DOHH2 (cell line): ENCODE data around the gene TRIM27.

ENCODE experiments used
- H3F3A ChIP-seq: fragments of 200-600 bp; sonication (generic), shearing (Covaris generic); 2 replicates; pipeline ENCODE4 v1.6.0; 2016; ENCODE audit warnings: antibody characterized with exemption, mild to moderate bottlenecking; ENCODE audit not compliant: control insufficient read depth, insufficient read depth
- H3K27ac ChIP-seq: fragments of 200-600 bp; sonication (generic); 2 replicates; pipeline ENCODE4 v1.5.1; 2014; ENCODE audit warnings: low read depth, mild to moderate bottlenecking, low read length, moderate library complexity
- H3K27me3 ChIP-seq: fragments of 200-600 bp; sonication (generic); 2 replicates; pipeline ENCODE4 v1.6.1; 2014; ENCODE audit warnings: mild to moderate bottlenecking, low read length, mixed read lengths; ENCODE audit not compliant: control insufficient read depth
- H3K36me3 ChIP-seq: fragments of 200-600 bp; sonication (generic); 2 replicates; pipeline ENCODE4 v1.6.1; 2014; ENCODE audit warnings: mild to moderate bottlenecking, low read length, moderate library complexity, mixed read lengths; ENCODE audit not compliant: control insufficient read depth
- H3K4me1 ChIP-seq: fragments of 200-600 bp; sonication (generic); 2 replicates; pipeline ENCODE4 v1.6.1; 2014; ENCODE audit warnings: mild to moderate bottlenecking, low read length, mixed read lengths; ENCODE audit not compliant: control insufficient read depth
- H3K4me2 ChIP-seq: fragments of 200-600 bp; sonication (generic); 2 replicates; pipeline ENCODE4 v1.6.0; 2014; ENCODE audit warnings: mild to moderate bottlenecking, low read length, moderate library complexity
- H3K4me3 ChIP-seq: fragments of 200-600 bp; sonication (generic); 2 replicates; pipeline ENCODE4 v1.5.1; 2014; ENCODE audit warnings: mild to moderate bottlenecking, low read length, mixed read lengths
- H3K79me2 ChIP-seq: fragments of 200-600 bp; sonication (generic); 2 replicates; pipeline ENCODE4 v1.6.1; 2014; ENCODE audit warnings: mild to moderate bottlenecking, low read length, mixed read lengths; ENCODE audit not compliant: control insufficient read depth
- H3K9me2 ChIP-seq: fragments of 200-600 bp; sonication (generic); replicated peaks from 2 replicates; pipeline ENCODE4 v1.6.1; 2014; ENCODE audit warnings: mild to moderate bottlenecking, low read length, mixed read lengths; ENCODE audit not compliant: control insufficient read depth
- H3K9me3 ChIP-seq: fragments of 200-600 bp; sonication (generic); 2 replicates; pipeline ENCODE4 v1.6.1; 2014; ENCODE audit warnings: antibody characterized with exemption, low read length, mixed read lengths; ENCODE audit not compliant: control insufficient read depth, insufficient read depth
- H4K20me1 ChIP-seq: fragments of 200-600 bp; sonication (generic); 2 replicates; pipeline ENCODE4 v1.6.0; 2014; ENCODE audit warnings: low read depth, mild to moderate bottlenecking, antibody characterized with exemption, low read length, moderate library complexity; ENCODE audit not compliant: control insufficient read depth, insufficient read depth
- EZH2phosphoT487 ChIP-seq: fragments of 200-600 bp; sonication (generic); IDR thresholded peaks from 2 replicates; pipeline ENCODE4 v1.6.1; 2017; ENCODE audit warnings: borderline replicate concordance, mild to moderate bottlenecking, antibody characterized with exemption, low read length, moderate library complexity, mixed read lengths
- TF ChIP-seq, protein P1 (sequence below): fragments of 200-600 bp; sonication (generic); IDR thresholded peaks from one replicate; pipeline ENCODE4 v1.5.1; 2014; ENCODE audit warnings: antibody characterized with exemption, mild to moderate bottlenecking, low read depth, low read length; ENCODE audit not compliant: poor library complexity, severe bottlenecking

Gene TRIM27

DNA sequence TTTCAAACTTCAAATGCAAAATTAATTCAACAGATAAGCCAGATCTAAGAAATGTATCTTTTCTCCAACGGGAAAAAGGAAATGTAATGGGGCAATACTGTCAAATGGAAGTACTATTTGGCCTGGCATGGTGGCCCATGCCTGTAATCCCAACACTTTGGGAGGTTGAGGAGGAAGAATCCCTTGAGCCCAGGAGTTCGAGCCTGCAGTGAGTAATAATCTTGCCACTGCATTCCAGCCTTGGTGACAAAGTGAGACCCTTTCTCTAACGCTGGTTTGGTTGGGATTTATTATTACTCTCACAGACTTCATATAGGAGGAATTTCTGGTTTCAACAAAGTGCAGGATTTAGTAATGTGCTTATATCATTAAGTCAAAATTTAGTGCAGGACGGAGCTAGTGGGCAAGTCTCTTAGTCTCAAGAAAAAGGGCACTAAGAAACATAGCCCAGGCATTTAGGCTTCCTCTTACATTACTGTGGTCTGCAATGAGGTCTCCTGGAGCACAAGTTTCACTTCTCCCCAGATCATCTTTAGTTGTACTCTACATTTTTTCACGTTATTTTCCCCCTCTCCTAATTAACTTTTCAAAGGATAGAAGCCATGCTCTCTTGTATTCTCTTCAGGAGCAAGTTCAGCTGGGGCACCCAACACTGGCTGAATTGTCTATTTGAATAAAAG is 23.1 kb downstream of the TRIM27 start:
- no peak for TF ChIP-seq EZH2phosphoT487
- TF ChIP-seq, protein P1, sequence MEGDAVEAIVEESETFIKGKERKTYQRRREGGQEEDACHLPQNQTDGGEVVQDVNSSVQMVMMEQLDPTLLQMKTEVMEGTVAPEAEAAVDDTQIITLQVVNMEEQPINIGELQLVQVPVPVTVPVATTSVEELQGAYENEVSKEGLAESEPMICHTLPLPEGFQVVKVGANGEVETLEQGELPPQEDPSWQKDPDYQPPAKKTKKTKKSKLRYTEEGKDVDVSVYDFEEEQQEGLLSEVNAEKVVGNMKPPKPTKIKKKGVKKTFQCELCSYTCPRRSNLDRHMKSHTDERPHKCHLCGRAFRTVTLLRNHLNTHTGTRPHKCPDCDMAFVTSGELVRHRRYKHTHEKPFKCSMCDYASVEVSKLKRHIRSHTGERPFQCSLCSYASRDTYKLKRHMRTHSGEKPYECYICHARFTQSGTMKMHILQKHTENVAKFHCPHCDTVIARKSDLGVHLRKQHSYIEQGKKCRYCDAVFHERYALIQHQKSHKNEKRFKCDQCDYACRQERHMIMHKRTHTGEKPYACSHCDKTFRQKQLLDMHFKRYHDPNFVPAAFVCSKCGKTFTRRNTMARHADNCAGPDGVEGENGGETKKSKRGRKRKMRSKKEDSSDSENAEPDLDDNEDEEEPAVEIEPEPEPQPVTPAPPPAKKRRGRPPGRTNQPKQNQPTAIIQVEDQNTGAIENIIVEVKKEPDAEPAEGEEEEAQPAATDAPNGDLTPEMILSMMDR = no peak
- H3K27me3 ChIP-seq = no peaks in the 10 kb centered on the region
- no peaks in the 10 kb centered on the region for H4K20me1 ChIP-seq
- H3K9me3 ChIP-seq = no peaks in the 10 kb centered on the region
- H3K4me1 ChIP-seq = peaks cover 41% of the 10 kb centered on the region
- H3K4me3 ChIP-seq = no peak overlapping the region
- H3K27ac ChIP-seq = peak overlapping the region; percentile 52
- peaks cover 59% of the 10 kb centered on the region for H3K36me3 ChIP-seq
- H3K9me2 ChIP-seq = no peaks in the 10 kb centered on the region
- peaks cover 58% of the 10 kb centered on the region for H3F3A ChIP-seq
- peak overlapping the region; percentile 31; the same call in 1 of the 2 replicates for H3K4me2 ChIP-seq
- no peaks in the 10 kb centered on the region for H3K79me2 ChIP-seq

- Histone ChIP-seq H3K4me2 (peak overlapping the region; percentile 90), H3K9me3 (no peaks in the 10 kb centered on the region), H4K20me1 (no peaks in the 10 kb centered on the region), H3K36me3 (peaks cover 41% of the 10 kb centered on the region), H3K9me2 (no peaks in the 10 kb centered on the region), H3K4me3 (peak overlapping the region; percentile 93), H3K27me3 (no peaks in the 10 kb centered on the region), H3K27ac (peak overlapping the region; percentile 88; the same call in 1 of the 2 replicates), H3K4me1 (peaks cover 46% of the 10 kb centered on the region), H3K79me2 (no peaks in the 10 kb centered on the region), H3F3A (peaks cover 59% of the 10 kb centered on the region)
- TF ChIP-seq, protein P1 = peak; percentile 26
- TF ChIP-seq EZH2phosphoT487 = no peak
Measured at GRCh38 chr6:28898710-28898965, 25.1 kb downstream of the TRIM27 start.

- peaks cover 53% of the 10 kb centered on the region for H3F3A ChIP-seq
- no peaks in the 10 kb centered on the region for H3K9me3 ChIP-seq
- no peaks in the 10 kb centered on the region for H3K9me2 ChIP-seq
- no peaks in the 10 kb centered on the region for H3K27me3 ChIP-seq
- H3K4me3 ChIP-seq = peak overlapping the region; percentile 93
- H3K4me1 ChIP-seq = peaks cover 37% of the 10 kb centered on the region
- peak overlapping the region; percentile 88 for H3K27ac ChIP-seq
- peaks cover 28% of the 10 kb centered on the region for H3K36me3 ChIP-seq
- TF ChIP-seq, protein P1 = no peak
- no peaks in the 10 kb centered on the region for H4K20me1 ChIP-seq
- peak overlapping the region; percentile 90 for H3K4me2 ChIP-seq
- no peaks in the 10 kb centered on the region for H3K79me2 ChIP-seq
Measured at GRCh38 chr6:28897369-28897745, 26.4 kb downstream of the TRIM27 start.
